Stimulated activated memory B cell treated with anti-CD40 and anti-IgM and Interleukin-4, amounts not matched to agents 10 μg/mL and 1 μg/mL and 100 μg/mL, for 72 hours (primary cell): ENCODE data around the gene ZDHHC11B.
"Not testable (repeated sequence)": the region's sequence is repeated elsewhere in the genome, so short reads cannot be mapped to it uniquely, and the experiment has no call there.

ENCODE experiments used
- ATAC-seq: fragments of 150-1000 bp; cut with Tn5 transposase; 2 replicates; pipeline ENCODE4 v1.10.0; 2021
- H3K27ac Mint-ChIP-seq: one replicate; pipeline ENCODE4 v1.8.0; 2022; ENCODE audit warnings: mild to moderate bottlenecking, mixed read lengths
- H3K27me3 Mint-ChIP-seq: one replicate; pipeline ENCODE4 v1.8.0; 2022; ENCODE audit warnings: mixed read lengths
- H3K36me3 Mint-ChIP-seq: one replicate; pipeline ENCODE4 v1.8.0; 2022; ENCODE audit warnings: mixed read lengths
- H3K4me1 Mint-ChIP-seq: one replicate; pipeline ENCODE4 v1.8.0; 2022; ENCODE audit warnings: mixed read lengths
- H3K4me3 Mint-ChIP-seq: one replicate; pipeline ENCODE4 v1.8.0; 2022; ENCODE audit warnings: mild to moderate bottlenecking, moderate library complexity, mixed read lengths
- H3K9me3 Mint-ChIP-seq: one replicate; pipeline ENCODE4 v1.8.0; 2022; ENCODE audit warnings: mixed read lengths

The ZDHHC11B gene

GRCh38 chr5:682651-683358, 101.7 kb downstream of the ZDHHC11B start:
- H3K27me3 Mint-ChIP-seq, result peaks cover 36% of the 10 kb centered on the region
- not testable (repeated sequence) for H3K4me1 Mint-ChIP-seq, H3K9me3 Mint-ChIP-seq, H3K27ac Mint-ChIP-seq, ATAC-seq, H3K4me3 Mint-ChIP-seq, H3K36me3 Mint-ChIP-seq

GRCh38 chr5:682216-682615, 102.3 kb downstream of the ZDHHC11B start:
- not testable (repeated sequence) for H3K4me1 Mint-ChIP-seq, ATAC-seq, H3K27ac Mint-ChIP-seq, H3K36me3 Mint-ChIP-seq, H3K9me3 Mint-ChIP-seq, H3K4me3 Mint-ChIP-seq
- peaks cover 36% of the 10 kb centered on the region for H3K27me3 Mint-ChIP-seq

- H3K9me3 Mint-ChIP-seq, ATAC-seq, H3K4me3 Mint-ChIP-seq, H3K36me3 Mint-ChIP-seq, H3K4me1 Mint-ChIP-seq, H3K27ac Mint-ChIP-seq: not testable (repeated sequence)
- H3K27me3 Mint-ChIP-seq, result peaks cover 36% of the 10 kb centered on the region
These were observed 103.0 kb downstream of the ZDHHC11B start for GRCh38 chr5:681317-682191.

- not testable (repeated sequence) for H3K36me3 Mint-ChIP-seq, H3K27ac Mint-ChIP-seq, H3K9me3 Mint-ChIP-seq, ATAC-seq, H3K4me1 Mint-ChIP-seq, H3K4me3 Mint-ChIP-seq
- H3K27me3 Mint-ChIP-seq, result peaks cover 32% of the 10 kb centered on the region
These were observed 103.7 kb downstream of the ZDHHC11B start for GRCh38 chr5:680836-681235.

GRCh38 chr5:680118-680795, 104.3 kb downstream of the ZDHHC11B start:
- not testable (repeated sequence) for H3K4me3 Mint-ChIP-seq, H3K4me1 Mint-ChIP-seq, H3K36me3 Mint-ChIP-seq, ATAC-seq, H3K27ac Mint-ChIP-seq, H3K9me3 Mint-ChIP-seq
- peaks cover 26% of the 10 kb centered on the region for H3K27me3 Mint-ChIP-seq

GRCh38 chr5:679166-679895, 105.2 kb downstream of the ZDHHC11B start:
- not testable (repeated sequence) for H3K4me1 Mint-ChIP-seq, H3K9me3 Mint-ChIP-seq, H3K36me3 Mint-ChIP-seq, H3K27ac Mint-ChIP-seq, H3K4me3 Mint-ChIP-seq
- H3K27me3 Mint-ChIP-seq, result peaks cover 25% of the 10 kb centered on the region
- ATAC-seq, result peak; percentile 40

GRCh38 chr5:678521-678920, 106.0 kb downstream of the ZDHHC11B start:
- H3K4me3 Mint-ChIP-seq, H3K27ac Mint-ChIP-seq, H3K36me3 Mint-ChIP-seq, H3K4me1 Mint-ChIP-seq, H3K9me3 Mint-ChIP-seq: not testable (repeated sequence)
- peaks cover 26% of the 10 kb centered on the region for H3K27me3 Mint-ChIP-seq
- peak; percentile 25 for ATAC-seq

- H3K36me3 Mint-ChIP-seq, result no peaks in the 10 kb centered on the region
- no peak overlapping the region for H3K4me3 Mint-ChIP-seq
- no peak for ATAC-seq
- H3K27ac Mint-ChIP-seq, result no peak overlapping the region
- H3K9me3 Mint-ChIP-seq, result no peaks in the 10 kb centered on the region
- H3K4me1 Mint-ChIP-seq, result peaks cover 18% of the 10 kb centered on the region
- H3K27me3 Mint-ChIP-seq, result peaks cover 26% of the 10 kb centered on the region
These were observed 107.1 kb downstream of the ZDHHC11B start for GRCh38 chr5:677131-678101.

- ATAC-seq, result no peak
- Mint-ChIP-seq H3K36me3 (no peaks in the 10 kb centered on the region), H3K9me3 (no peaks in the 10 kb centered on the region), H3K27me3 (peaks cover 33% of the 10 kb centered on the region), H3K4me1 (peaks cover 25% of the 10 kb centered on the region), H3K4me3 (no peak overlapping the region), H3K27ac (no peak overlapping the region)
These were observed 107.8 kb downstream of the ZDHHC11B start for GRCh38 chr5:676699-677076.

- no peak for ATAC-seq
- Mint-ChIP-seq H3K4me1 (peaks cover 30% of the 10 kb centered on the region), H3K9me3 (no peaks in the 10 kb centered on the region), H3K36me3 (no peaks in the 10 kb centered on the region), H3K27me3 (peaks cover 38% of the 10 kb centered on the region), H3K27ac (no peak overlapping the region), H3K4me3 (no peak overlapping the region)
These were observed 108.4 kb downstream of the ZDHHC11B start for GRCh38 chr5:675871-676698.

GRCh38 chr5:675111-675870, 109.2 kb downstream of the ZDHHC11B start:
- Mint-ChIP-seq H3K27me3 (peaks cover 46% of the 10 kb centered on the region), H3K4me3 (no peak overlapping the region), H3K27ac (no peak overlapping the region), H3K4me1 (peaks cover 37% of the 10 kb centered on the region), H3K9me3 (no peaks in the 10 kb centered on the region), H3K36me3 (no peaks in the 10 kb centered on the region)
- ATAC-seq, result no peak

- Mint-ChIP-seq H3K9me3 (no peaks in the 10 kb centered on the region), H3K36me3 (no peaks in the 10 kb centered on the region), H3K4me3 (no peak overlapping the region), H3K27me3 (peaks cover 47% of the 10 kb centered on the region), H3K4me1 (peaks cover 37% of the 10 kb centered on the region), H3K27ac (no peak overlapping the region)
- no peak for ATAC-seq
These were observed 109.9 kb downstream of the ZDHHC11B start for GRCh38 chr5:674630-675011.
